ENCODE results near the gene ZFX.
"Not testable (repeated sequence)": the region's sequence is repeated elsewhere in the genome, so short reads cannot be mapped to it uniquely, and the experiment has no call there.

The ZFX gene

GRCh38 chrX:24153178-24153795 lies 3.8 kb downstream of the ZFX start:
- Histone ChIP-seq H3K9ac (no peak overlapping the region), H3K27me3 (ENCODE audit: insufficient read depth, low read depth) (no peaks in the 10 kb centered on the region), H3K36me3 (ENCODE audit: insufficient read depth) (no peaks in the 10 kb centered on the region), H3K79me2 (ENCODE audit: insufficient read depth, low read depth) (peaks cover 78% of the 10 kb centered on the region), H3K4me2 (no peak overlapping the region; the same call in 1 of the 2 replicates), H3K4me1 (ENCODE audit: low read depth, poor library complexity, severe bottlenecking) (peaks cover 42% of the 10 kb centered on the region), H4K20me1 (ENCODE audit: insufficient read depth) (0 out of 2 replicates have a peak, but pooled peaks cover 7% of the 10 kb centered on the region), H3K27ac (no peak overlapping the region), H3K4me3 (IDR thresholded peaks at IDR 0.05; ENCODE audit: insufficient read depth, low read depth, low read length) (no peak overlapping the region), H2AFZ (ENCODE audit: low read depth) (no peak overlapping the region)
- TF ChIP-seq, protein P1, sequence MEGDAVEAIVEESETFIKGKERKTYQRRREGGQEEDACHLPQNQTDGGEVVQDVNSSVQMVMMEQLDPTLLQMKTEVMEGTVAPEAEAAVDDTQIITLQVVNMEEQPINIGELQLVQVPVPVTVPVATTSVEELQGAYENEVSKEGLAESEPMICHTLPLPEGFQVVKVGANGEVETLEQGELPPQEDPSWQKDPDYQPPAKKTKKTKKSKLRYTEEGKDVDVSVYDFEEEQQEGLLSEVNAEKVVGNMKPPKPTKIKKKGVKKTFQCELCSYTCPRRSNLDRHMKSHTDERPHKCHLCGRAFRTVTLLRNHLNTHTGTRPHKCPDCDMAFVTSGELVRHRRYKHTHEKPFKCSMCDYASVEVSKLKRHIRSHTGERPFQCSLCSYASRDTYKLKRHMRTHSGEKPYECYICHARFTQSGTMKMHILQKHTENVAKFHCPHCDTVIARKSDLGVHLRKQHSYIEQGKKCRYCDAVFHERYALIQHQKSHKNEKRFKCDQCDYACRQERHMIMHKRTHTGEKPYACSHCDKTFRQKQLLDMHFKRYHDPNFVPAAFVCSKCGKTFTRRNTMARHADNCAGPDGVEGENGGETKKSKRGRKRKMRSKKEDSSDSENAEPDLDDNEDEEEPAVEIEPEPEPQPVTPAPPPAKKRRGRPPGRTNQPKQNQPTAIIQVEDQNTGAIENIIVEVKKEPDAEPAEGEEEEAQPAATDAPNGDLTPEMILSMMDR (conservative IDR thresholded peaks at IDR 0.05; ENCODE audit: low read depth, low read length), result no peak

DNA sequence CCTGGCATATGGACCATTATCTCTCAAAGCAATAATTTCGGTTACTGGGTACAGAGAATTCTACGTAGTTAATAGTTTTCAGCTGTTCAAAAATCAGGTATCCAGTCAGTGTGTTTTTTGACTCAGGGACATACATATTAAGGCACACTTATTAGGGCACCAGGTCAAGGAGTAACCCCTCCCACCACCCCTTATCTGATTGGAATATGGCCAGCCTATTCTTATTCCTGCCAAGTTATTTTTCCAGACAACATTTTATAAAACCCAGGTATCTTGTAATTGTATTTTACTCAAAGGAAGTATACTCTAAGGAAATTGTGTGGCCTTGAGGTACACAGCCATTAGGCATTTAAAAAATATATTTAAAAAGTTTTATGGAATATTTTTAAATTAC lies 4.3 kb downstream of the ZFX start:
- TF ChIP-seq, protein P1 (conservative IDR thresholded peaks at IDR 0.05; ENCODE audit: low read depth, low read length), result no peak
- Histone ChIP-seq H4K20me1 (ENCODE audit: insufficient read depth) (0 out of 2 replicates have a peak, but pooled peaks cover 7% of the 10 kb centered on the region), H3K27me3 (ENCODE audit: insufficient read depth, low read depth) (no peaks in the 10 kb centered on the region), H3K4me2 (no peak overlapping the region), H3K9ac (no peak overlapping the region), H3K4me3 (IDR thresholded peaks at IDR 0.05; ENCODE audit: insufficient read depth, low read depth, low read length) (no peak overlapping the region), H3K27ac (no peak overlapping the region), H3K79me2 (ENCODE audit: insufficient read depth, low read depth) (peaks cover 83% of the 10 kb centered on the region), H3K4me1 (ENCODE audit: low read depth, poor library complexity, severe bottlenecking) (peaks cover 39% of the 10 kb centered on the region), H3K36me3 (ENCODE audit: insufficient read depth) (no peaks in the 10 kb centered on the region), H2AFZ (ENCODE audit: low read depth) (no peak overlapping the region)

- no peak overlapping the region for H3K27ac ChIP-seq
- H4K20me1 ChIP-seq (ENCODE audit: insufficient read depth), result 0 out of 2 replicates have a peak, but pooled peaks cover 7% of the 10 kb centered on the region
- TF ChIP-seq, protein P1 (conservative IDR thresholded peaks at IDR 0.05; ENCODE audit: low read depth, low read length), result no peak
- H3K4me1 ChIP-seq (ENCODE audit: low read depth, poor library complexity, severe bottlenecking), result peaks cover 42% of the 10 kb centered on the region
- no peak overlapping the region for H2AFZ ChIP-seq (ENCODE audit: low read depth)
- H3K4me2 ChIP-seq, result no peak overlapping the region
- H3K36me3 ChIP-seq (ENCODE audit: insufficient read depth), result no peaks in the 10 kb centered on the region
- no peaks in the 10 kb centered on the region for H3K27me3 ChIP-seq (ENCODE audit: insufficient read depth, low read depth)
- H3K4me3 ChIP-seq (IDR thresholded peaks at IDR 0.05; ENCODE audit: insufficient read depth, low read depth, low read length), result no peak overlapping the region
- H3K79me2 ChIP-seq (ENCODE audit: insufficient read depth, low read depth), result peaks cover 91% of the 10 kb centered on the region
- no peak overlapping the region for H3K9ac ChIP-seq
Measured at GRCh38 chrX:24154490-24155034, 5.0 kb downstream of the ZFX start.

- not testable (repeated sequence) for H3K36me3 ChIP-seq (ENCODE audit: insufficient read depth); H4K20me1 ChIP-seq (ENCODE audit: insufficient read depth); H3K9ac ChIP-seq; H3K4me3 ChIP-seq (IDR thresholded peaks at IDR 0.05; ENCODE audit: insufficient read depth, low read depth, low read length); H3K27me3 ChIP-seq (ENCODE audit: insufficient read depth, low read depth); H2AFZ ChIP-seq (ENCODE audit: low read depth); H3K4me2 ChIP-seq; H3K27ac ChIP-seq
- Histone ChIP-seq H3K79me2 (ENCODE audit: insufficient read depth, low read depth) (peaks cover 99% of the 10 kb centered on the region), H3K4me1 (ENCODE audit: low read depth, poor library complexity, severe bottlenecking) (peaks cover 45% of the 10 kb centered on the region)
Measured at GRCh38 chrX:24155747-24156146, 6.2 kb downstream of the ZFX start.

- Histone ChIP-seq H2AFZ (ENCODE audit: low read depth) (no peak overlapping the region), H3K4me1 (ENCODE audit: low read depth, poor library complexity, severe bottlenecking) (peaks cover 45% of the 10 kb centered on the region), H3K27me3 (ENCODE audit: insufficient read depth, low read depth) (no peaks in the 10 kb centered on the region), H3K4me3 (IDR thresholded peaks at IDR 0.05; ENCODE audit: insufficient read depth, low read depth, low read length) (no peak overlapping the region), H3K4me2 (no peak overlapping the region), H3K36me3 (ENCODE audit: insufficient read depth) (no peaks in the 10 kb centered on the region), H3K27ac (no peak overlapping the region), H3K9ac (no peak overlapping the region), H3K79me2 (ENCODE audit: insufficient read depth, low read depth) (peaks cover 99% of the 10 kb centered on the region), H4K20me1 (ENCODE audit: insufficient read depth) (peaks cover 7% of the 10 kb centered on the region; the same call in 1 of the 2 replicates)
- TF ChIP-seq, protein P1 (conservative IDR thresholded peaks at IDR 0.05; ENCODE audit: low read depth, low read length), result no peak
Measured at GRCh38 chrX:24156177-24156576, 6.6 kb downstream of the ZFX start.
